ENCODE data around the gene SYT2.
"Not testable (repeated sequence)": the region's sequence is repeated elsewhere in the genome, so short reads cannot be mapped to it uniquely, and the experiment has no call there.

Gene SYT2

GRCh38 chr1:202643397-202644218 lies 66.6 kb downstream of the SYT2 start:
- no peak for DNase-seq (ENCODE audit: low read depth)

- no peak for DNase-seq (ENCODE audit: low read depth)
These were observed 67.5 kb downstream of the SYT2 start for GRCh38 chr1:202642619-202643291.

- DNase-seq (ENCODE audit: low read depth): no peak
These were observed 68.0 kb downstream of the SYT2 start for GRCh38 chr1:202642212-202642611.

- no peak for DNase-seq (ENCODE audit: low read depth)
These were observed 70.8 kb downstream of the SYT2 start for GRCh38 chr1:202639500-202639899.

GRCh38 chr1:202638701-202639305 lies 71.5 kb downstream of the SYT2 start:
- not testable (repeated sequence) for DNase-seq (ENCODE audit: low read depth)

- no peak for DNase-seq (ENCODE audit: low read depth)
These were observed 72.1 kb downstream of the SYT2 start for GRCh38 chr1:202638019-202638700.

- DNase-seq (ENCODE audit: low read depth): not testable (repeated sequence)
These were observed 72.8 kb downstream of the SYT2 start for GRCh38 chr1:202637321-202638018.

- not testable (repeated sequence) for DNase-seq (ENCODE audit: low read depth)
These were observed 74.1 kb downstream of the SYT2 start for GRCh38 chr1:202636171-202636570.

- DNase-seq (ENCODE audit: low read depth): no peak
These were observed 78.0 kb downstream of the SYT2 start for GRCh38 chr1:202632241-202632640.

GRCh38 chr1:202631076-202631923 lies 79.0 kb downstream of the SYT2 start:
- DNase-seq (ENCODE audit: low read depth): no peak

- DNase-seq (ENCODE audit: low read depth): no peak
These were observed 79.7 kb downstream of the SYT2 start for GRCh38 chr1:202630541-202630940.

GRCh38 chr1:202630096-202630495 lies 80.2 kb downstream of the SYT2 start:
- not testable (repeated sequence) for DNase-seq (ENCODE audit: low read depth)

GRCh38 chr1:202629257-202629811 lies 80.9 kb downstream of the SYT2 start:
- DNase-seq (ENCODE audit: low read depth): not testable (repeated sequence)

- no peak for DNase-seq (ENCODE audit: low read depth)
These were observed 81.5 kb downstream of the SYT2 start for GRCh38 chr1:202628646-202629215.

GRCh38 chr1:202627841-202628565 lies 82.3 kb downstream of the SYT2 start:
- DNase-seq (ENCODE audit: low read depth): no peak

GRCh38 chr1:202627036-202627435 lies 83.2 kb downstream of the SYT2 start:
- DNase-seq (ENCODE audit: low read depth): not testable (repeated sequence)

GRCh38 chr1:202625416-202626360 lies 84.6 kb downstream of the SYT2 start:
- DNase-seq (ENCODE audit: low read depth): peak; percentile 44

- DNase-seq (ENCODE audit: low read depth): no peak
These were observed 85.5 kb downstream of the SYT2 start for GRCh38 chr1:202624781-202625108.
